Stimulated activated CD4-positive, alpha-beta T cell treated with anti-CD3 and anti-CD28 coated beads, TNF-alpha, amount 100 ng/mL, for 24 hours (primary cell): Measurements from ENCODE around the gene GSTM3.

ENCODE experiments used
- DNase-seq, 3 experiments: peaks; one replicate each; pipeline ENCODE4 v3.0.0-alpha.2; 2020; ENCODE audit warnings: low read depth in 3 of 3

Gene GSTM3

GRCh38 chr1:109740615-109741373 is at the start of gene GSTM3:
Gene GSTM3, minus strand, starts transcription at chr1:109741038. Its CDS starts 751 bp downstream, at chr1:109740287.
- DNase-seq: no peak

- no peak for DNase-seq
These were observed 49.5 kb upstream of the GSTM3 start for GRCh38 chr1:109790329-109790728.

- no peak for DNase-seq
These were observed 48.8 kb upstream of the GSTM3 start for GRCh38 chr1:109789551-109790180.

- no peak for DNase-seq
These were observed 48.1 kb upstream of the GSTM3 start for GRCh38 chr1:109788695-109789521.

- DNase-seq: no peak
These were observed 47.2 kb upstream of the GSTM3 start for GRCh38 chr1:109787845-109788601.

GRCh38 chr1:109787211-109787844 is 46.5 kb upstream of the GSTM3 start:
- DNase-seq: no peak

GRCh38 chr1:109786531-109787021 is 45.7 kb upstream of the GSTM3 start:
- DNase-seq: no peak

GRCh38 chr1:109786112-109786480 is 45.3 kb upstream of the GSTM3 start:
- DNase-seq: no peak

- no peak for DNase-seq
These were observed 44.7 kb upstream of the GSTM3 start for GRCh38 chr1:109785446-109786111.

GRCh38 chr1:109784551-109785252 is 43.9 kb upstream of the GSTM3 start:
- DNase-seq: no peak

- no peak for DNase-seq
These were observed 42.6 kb upstream of the GSTM3 start for GRCh38 chr1:109783436-109783835.

GRCh38 chr1:109782927-109783326 is 42.1 kb upstream of the GSTM3 start:
- no peak for DNase-seq

GRCh38 chr1:109782514-109782913 is 41.7 kb upstream of the GSTM3 start:
- DNase-seq: no peak

GRCh38 chr1:109781806-109782205 is 41.0 kb upstream of the GSTM3 start:
- DNase-seq: no peak

GRCh38 chr1:109780982-109781381 is 40.1 kb upstream of the GSTM3 start:
- DNase-seq: no peak

- DNase-seq: no peak
These were observed 37.3 kb upstream of the GSTM3 start for GRCh38 chr1:109777980-109778625.

GRCh38 chr1:109777436-109777835 is 36.6 kb upstream of the GSTM3 start:
- no peak for DNase-seq

- DNase-seq: peak; percentile 61 to 76 (median 66)
These were observed 36.1 kb upstream of the GSTM3 start for GRCh38 chr1:109776911-109777310.

GRCh38 chr1:109776206-109776835 is 35.5 kb upstream of the GSTM3 start:
- DNase-seq: no peak
